ENCODE data around the gene CEP164. TPM values are rescaled to one million over a fixed set of nuclear protein-coding genes. Genes with fewer than 3 reads are reported as not detected.

Gene CEP164
- polyA plus RNA-seq, 1 donor from 2014 or later: 27.4 TPM

DNA sequence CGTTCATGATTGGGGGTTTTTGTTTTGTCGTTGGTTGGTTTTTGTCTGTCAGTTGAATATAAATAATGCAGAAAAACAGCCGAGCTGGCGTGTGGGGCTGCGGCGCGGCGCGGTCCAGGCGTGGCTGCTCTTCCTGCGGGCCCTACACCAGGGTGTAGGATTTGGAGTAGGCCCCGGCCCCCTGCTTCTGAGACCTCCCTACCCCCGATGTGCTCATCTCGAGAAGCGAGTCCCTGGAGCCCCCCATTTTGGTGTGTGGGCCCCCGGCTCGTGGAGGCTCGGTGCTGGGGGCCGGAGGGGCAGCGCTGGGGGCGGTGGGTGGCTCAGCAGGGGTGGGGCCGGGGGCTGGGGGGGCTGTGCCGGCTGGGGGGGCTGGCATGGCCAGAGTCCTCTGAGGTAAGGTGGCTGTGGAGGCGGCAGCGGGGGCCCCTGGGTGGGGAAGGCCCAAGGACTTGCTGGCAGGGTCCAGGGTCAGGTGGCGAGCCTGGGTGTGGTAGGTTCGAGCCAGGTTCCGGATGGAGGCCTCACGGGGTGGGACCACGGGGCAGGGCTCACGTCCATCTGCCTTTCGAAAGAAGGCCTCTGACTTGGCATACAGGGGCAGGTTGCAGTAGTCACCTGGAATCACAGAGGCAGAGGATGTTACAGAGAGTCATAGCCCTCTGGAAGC lies 100.7 kb downstream of the CEP164 start:
- no peak overlapping the region for H3K4me3 ChIP-seq (ENCODE audit: low read length)
- H3F3A ChIP-seq (ENCODE audit: insufficient read depth, low read length, poor library complexity, severe bottlenecking): no peaks in the 10 kb centered on the region
- H3K36me3 ChIP-seq (ENCODE audit: insufficient read depth, low read length): no peaks in the 10 kb centered on the region
- H3K27ac ChIP-seq (ENCODE audit: low read length): no peak overlapping the region
- no peaks in the 10 kb centered on the region for H4K20me1 ChIP-seq (ENCODE audit: insufficient read depth)
- H3K9me3 ChIP-seq (ENCODE audit: low read length): no peaks in the 10 kb centered on the region
- H3K4me2 ChIP-seq (ENCODE audit: low read length): no peak overlapping the region
- no peak overlapping the region for H3K9ac ChIP-seq (ENCODE audit: low read length)
- no peaks in the 10 kb centered on the region for H3K79me2 ChIP-seq (replicated peaks; ENCODE audit: insufficient read depth, low read length)
- TF ChIP-seq, protein P1, sequence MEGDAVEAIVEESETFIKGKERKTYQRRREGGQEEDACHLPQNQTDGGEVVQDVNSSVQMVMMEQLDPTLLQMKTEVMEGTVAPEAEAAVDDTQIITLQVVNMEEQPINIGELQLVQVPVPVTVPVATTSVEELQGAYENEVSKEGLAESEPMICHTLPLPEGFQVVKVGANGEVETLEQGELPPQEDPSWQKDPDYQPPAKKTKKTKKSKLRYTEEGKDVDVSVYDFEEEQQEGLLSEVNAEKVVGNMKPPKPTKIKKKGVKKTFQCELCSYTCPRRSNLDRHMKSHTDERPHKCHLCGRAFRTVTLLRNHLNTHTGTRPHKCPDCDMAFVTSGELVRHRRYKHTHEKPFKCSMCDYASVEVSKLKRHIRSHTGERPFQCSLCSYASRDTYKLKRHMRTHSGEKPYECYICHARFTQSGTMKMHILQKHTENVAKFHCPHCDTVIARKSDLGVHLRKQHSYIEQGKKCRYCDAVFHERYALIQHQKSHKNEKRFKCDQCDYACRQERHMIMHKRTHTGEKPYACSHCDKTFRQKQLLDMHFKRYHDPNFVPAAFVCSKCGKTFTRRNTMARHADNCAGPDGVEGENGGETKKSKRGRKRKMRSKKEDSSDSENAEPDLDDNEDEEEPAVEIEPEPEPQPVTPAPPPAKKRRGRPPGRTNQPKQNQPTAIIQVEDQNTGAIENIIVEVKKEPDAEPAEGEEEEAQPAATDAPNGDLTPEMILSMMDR (IDR thresholded peaks at IDR 0.05; ENCODE audit: poor library complexity, severe bottlenecking): no peak
- TF ChIP-seq MXI1 (conservative IDR thresholded peaks at IDR 0.05; ENCODE audit: poor library complexity, severe bottlenecking) (no peak), EZH2 (IDR thresholded peaks at IDR 0.05; ENCODE audit: borderline replicate concordance, insufficient read depth, low read length, poor library complexity, severe bottlenecking) (no peak), TAF1 (IDR thresholded peaks at IDR 0.05; ENCODE audit: low read depth) (no peak), SMC3 (conservative IDR thresholded peaks at IDR 0.05; ENCODE audit: poor library complexity) (no peak), RAD21 (conservative IDR thresholded peaks at IDR 0.05) (no peak), EP300 (conservative IDR thresholded peaks at IDR 0.05; ENCODE audit: poor library complexity, severe bottlenecking) (no peak), POLR2AphosphoS5 (IDR thresholded peaks at IDR 0.05) (no peak)
- TF ChIP-seq, protein P2, sequence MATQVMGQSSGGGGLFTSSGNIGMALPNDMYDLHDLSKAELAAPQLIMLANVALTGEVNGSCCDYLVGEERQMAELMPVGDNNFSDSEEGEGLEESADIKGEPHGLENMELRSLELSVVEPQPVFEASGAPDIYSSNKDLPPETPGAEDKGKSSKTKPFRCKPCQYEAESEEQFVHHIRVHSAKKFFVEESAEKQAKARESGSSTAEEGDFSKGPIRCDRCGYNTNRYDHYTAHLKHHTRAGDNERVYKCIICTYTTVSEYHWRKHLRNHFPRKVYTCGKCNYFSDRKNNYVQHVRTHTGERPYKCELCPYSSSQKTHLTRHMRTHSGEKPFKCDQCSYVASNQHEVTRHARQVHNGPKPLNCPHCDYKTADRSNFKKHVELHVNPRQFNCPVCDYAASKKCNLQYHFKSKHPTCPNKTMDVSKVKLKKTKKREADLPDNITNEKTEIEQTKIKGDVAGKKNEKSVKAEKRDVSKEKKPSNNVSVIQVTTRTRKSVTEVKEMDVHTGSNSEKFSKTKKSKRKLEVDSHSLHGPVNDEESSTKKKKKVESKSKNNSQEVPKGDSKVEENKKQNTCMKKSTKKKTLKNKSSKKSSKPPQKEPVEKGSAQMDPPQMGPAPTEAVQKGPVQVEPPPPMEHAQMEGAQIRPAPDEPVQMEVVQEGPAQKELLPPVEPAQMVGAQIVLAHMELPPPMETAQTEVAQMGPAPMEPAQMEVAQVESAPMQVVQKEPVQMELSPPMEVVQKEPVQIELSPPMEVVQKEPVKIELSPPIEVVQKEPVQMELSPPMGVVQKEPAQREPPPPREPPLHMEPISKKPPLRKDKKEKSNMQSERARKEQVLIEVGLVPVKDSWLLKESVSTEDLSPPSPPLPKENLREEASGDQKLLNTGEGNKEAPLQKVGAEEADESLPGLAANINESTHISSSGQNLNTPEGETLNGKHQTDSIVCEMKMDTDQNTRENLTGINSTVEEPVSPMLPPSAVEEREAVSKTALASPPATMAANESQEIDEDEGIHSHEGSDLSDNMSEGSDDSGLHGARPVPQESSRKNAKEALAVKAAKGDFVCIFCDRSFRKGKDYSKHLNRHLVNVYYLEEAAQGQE (IDR thresholded peaks at IDR 0.05; ENCODE audit: borderline replicate concordance): no peak
- no peak overlapping the region for H2AFZ ChIP-seq (ENCODE audit: low read depth, low read length)
- H3K9me2 ChIP-seq (ENCODE audit: insufficient read depth, low read length): no peaks in the 10 kb centered on the region
- no peaks in the 10 kb centered on the region for H3K27me3 ChIP-seq (ENCODE audit: insufficient read depth, low read depth, low read length)

DNA sequence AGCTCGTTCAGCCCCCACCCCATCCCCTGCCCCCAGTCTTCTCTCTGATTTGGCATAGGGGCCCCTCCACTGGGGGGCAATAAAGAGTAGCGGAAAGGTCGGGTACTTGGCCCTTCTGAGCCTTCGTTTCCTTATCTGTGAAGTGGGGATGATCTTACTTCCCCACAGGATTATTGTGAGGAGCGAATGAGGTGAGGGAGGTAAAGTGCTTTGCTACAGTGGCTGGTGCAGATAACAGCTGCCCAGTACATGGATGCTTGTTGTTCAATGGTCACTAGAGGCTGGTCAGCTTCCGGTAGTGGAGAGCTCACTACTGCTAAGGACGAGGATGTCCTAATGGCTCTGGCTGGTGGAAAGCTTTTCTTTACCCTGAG lies 101.2 kb downstream of the CEP164 start:
- Histone ChIP-seq H4K20me1 (ENCODE audit: insufficient read depth) (no peaks in the 10 kb centered on the region), H3K27ac (ENCODE audit: low read length) (no peak overlapping the region), H3K36me3 (ENCODE audit: insufficient read depth, low read length) (no peaks in the 10 kb centered on the region), H2AFZ (ENCODE audit: low read depth, low read length) (no peak overlapping the region), H3K9me3 (ENCODE audit: low read length) (no peaks in the 10 kb centered on the region), H3K27me3 (ENCODE audit: insufficient read depth, low read depth, low read length) (no peaks in the 10 kb centered on the region), H3K9ac (ENCODE audit: low read length) (no peak overlapping the region), H3K79me2 (replicated peaks; ENCODE audit: insufficient read depth, low read length) (no peaks in the 10 kb centered on the region), H3K4me2 (ENCODE audit: low read length) (no peak overlapping the region), H3K4me3 (ENCODE audit: low read length) (no peak overlapping the region), H3K9me2 (ENCODE audit: insufficient read depth, low read length) (no peaks in the 10 kb centered on the region), H3F3A (ENCODE audit: insufficient read depth, low read length, poor library complexity, severe bottlenecking) (no peaks in the 10 kb centered on the region)
- no peak for TF ChIP-seq SMC3 (conservative IDR thresholded peaks at IDR 0.05; ENCODE audit: poor library complexity)
- no peak for TF ChIP-seq EZH2 (IDR thresholded peaks at IDR 0.05; ENCODE audit: borderline replicate concordance, insufficient read depth, low read length, poor library complexity, severe bottlenecking)
- TF ChIP-seq, protein P1 (IDR thresholded peaks at IDR 0.05; ENCODE audit: poor library complexity, severe bottlenecking): no peak
- TF ChIP-seq MXI1 (conservative IDR thresholded peaks at IDR 0.05; ENCODE audit: poor library complexity, severe bottlenecking): no peak
- no peak for TF ChIP-seq TAF1 (IDR thresholded peaks at IDR 0.05; ENCODE audit: low read depth)
- no peak for TF ChIP-seq EP300 (conservative IDR thresholded peaks at IDR 0.05; ENCODE audit: poor library complexity, severe bottlenecking)
- TF ChIP-seq POLR2AphosphoS5 (IDR thresholded peaks at IDR 0.05): no peak
- TF ChIP-seq, protein P2 (IDR thresholded peaks at IDR 0.05; ENCODE audit: borderline replicate concordance): no peak
- TF ChIP-seq RAD21 (conservative IDR thresholded peaks at IDR 0.05): no peak
